Stimulated activated effector memory CD8-positive, alpha-beta T cell treated with anti-CD3 and anti-CD28 coated beads, Interleukin-12 subunit alpha, Interleukin-12 subunit beta, amount 100 ng/mL, for 72 hours (primary cell): ENCODE measurements around the gene RASAL1.

Experiments
- ATAC-seq: fragments of 150-1000 bp; cut with Tn5 transposase; 2 replicates; pipeline ENCODE4 v1.10.0; 2021
- DNase-seq, 2 donors: peaks; one replicate each; pipeline ENCODE4 v3.0.0; 2021 to 2022; ENCODE audit warnings: low spot score in 2 of 2
- H3K27ac Mint-ChIP-seq: one replicate; pipeline ENCODE4 v1.8.0; 2022; ENCODE audit warnings: mild to moderate bottlenecking, mixed read lengths
- H3K36me3 Mint-ChIP-seq: one replicate; pipeline ENCODE4 v1.8.0; 2022; ENCODE audit warnings: mild to moderate bottlenecking, mixed read lengths
- H3K4me1 Mint-ChIP-seq: one replicate; pipeline ENCODE4 v1.8.0; 2022; ENCODE audit warnings: mixed read lengths
- H3K4me3 Mint-ChIP-seq: one replicate; pipeline ENCODE4 v1.8.0; 2022; ENCODE audit warnings: mild to moderate bottlenecking, mixed read lengths
- H3K9me3 Mint-ChIP-seq: one replicate; pipeline ENCODE4 v1.8.0; 2022; ENCODE audit warnings: mixed read lengths

RASAL1 gene

GRCh38 chr12:113135178-113136127 is at the start of gene RASAL1:
RASAL1 (minus strand) TSS chr12:113135761; CDS start chr12:113135462, 299 bp downstream.
- peak within 1 kb of the TSS; percentile 87 for H3K27ac Mint-ChIP-seq
- DNase-seq = peak; percentile 73 to 85
- peak; percentile 87 for ATAC-seq
- peaks cover 24% of the 10 kb centered on the region for H3K4me1 Mint-ChIP-seq
- H3K4me3 Mint-ChIP-seq = peak within 1 kb of the TSS; percentile 82
- no peaks in the 10 kb centered on the region for H3K9me3 Mint-ChIP-seq
- H3K36me3 Mint-ChIP-seq = no peaks in the 10 kb centered on the region

GRCh38 chr12:113184900-113185179 is 49.3 kb upstream of the RASAL1 start:
- peak; percentile 92 for ATAC-seq
- DNase-seq = peak in 1 of 2 donors; percentile 80
- peak overlapping the region; percentile 95 for H3K27ac Mint-ChIP-seq
- H3K9me3 Mint-ChIP-seq = no peaks in the 10 kb centered on the region
- H3K4me1 Mint-ChIP-seq = peaks cover 26% of the 10 kb centered on the region
- peak overlapping the region; percentile 84 for H3K4me3 Mint-ChIP-seq
- peaks cover 64% of the 10 kb centered on the region for H3K36me3 Mint-ChIP-seq

- peak overlapping the region; percentile 84 for H3K4me3 Mint-ChIP-seq
- H3K36me3 Mint-ChIP-seq = peaks cover 64% of the 10 kb centered on the region
- H3K27ac Mint-ChIP-seq = peak overlapping the region; percentile 95
- H3K4me1 Mint-ChIP-seq = peaks cover 23% of the 10 kb centered on the region
- DNase-seq = no peak
- peak; percentile 80 for ATAC-seq
- no peaks in the 10 kb centered on the region for H3K9me3 Mint-ChIP-seq
Measured at GRCh38 chr12:113184098-113184899, 48.7 kb upstream of the RASAL1 start.

- Mint-ChIP-seq H3K36me3 (peaks cover 64% of the 10 kb centered on the region), H3K27ac (peak overlapping the region; percentile 82), H3K4me1 (peaks cover 20% of the 10 kb centered on the region), H3K4me3 (peak overlapping the region; percentile 84), H3K9me3 (no peaks in the 10 kb centered on the region)
- ATAC-seq (no peak), DNase-seq (no peak)
Measured at GRCh38 chr12:113183030-113183589, 47.5 kb upstream of the RASAL1 start.

- H3K4me3 Mint-ChIP-seq = no peak overlapping the region
- no peak for DNase-seq
- ATAC-seq = no peak
- peaks cover 16% of the 10 kb centered on the region for H3K4me1 Mint-ChIP-seq
- H3K36me3 Mint-ChIP-seq = peaks cover 64% of the 10 kb centered on the region
- H3K9me3 Mint-ChIP-seq = no peaks in the 10 kb centered on the region
- H3K27ac Mint-ChIP-seq = no peak overlapping the region
Measured at GRCh38 chr12:113181975-113182374, 46.4 kb upstream of the RASAL1 start.

GRCh38 chr12:113180333-113180732 is 44.8 kb upstream of the RASAL1 start:
- ATAC-seq (no peak), DNase-seq (no peak)
- peaks cover 7% of the 10 kb centered on the region for H3K4me1 Mint-ChIP-seq
- no peak overlapping the region for H3K4me3 Mint-ChIP-seq
- peaks cover 75% of the 10 kb centered on the region for H3K36me3 Mint-ChIP-seq
- no peaks in the 10 kb centered on the region for H3K9me3 Mint-ChIP-seq
- H3K27ac Mint-ChIP-seq = peak overlapping the region; percentile 67

- no peak overlapping the region for H3K4me3 Mint-ChIP-seq
- no peak for ATAC-seq
- H3K27ac Mint-ChIP-seq = no peak overlapping the region
- H3K4me1 Mint-ChIP-seq = peaks cover 15% of the 10 kb centered on the region
- H3K36me3 Mint-ChIP-seq = peaks cover 88% of the 10 kb centered on the region
- no peaks in the 10 kb centered on the region for H3K9me3 Mint-ChIP-seq
- no peak for DNase-seq
Measured at GRCh38 chr12:113179023-113179422, 43.5 kb upstream of the RASAL1 start.

GRCh38 chr12:113174461-113175384 is 39.2 kb upstream of the RASAL1 start:
- Mint-ChIP-seq H3K4me1 (peaks cover 9% of the 10 kb centered on the region), H3K9me3 (no peaks in the 10 kb centered on the region), H3K4me3 (no peak overlapping the region), H3K36me3 (peaks cover 100% of the 10 kb centered on the region), H3K27ac (peak overlapping the region; percentile 27)
- DNase-seq (peak; percentile 83 to 91), ATAC-seq (peak; percentile 79)

- Mint-ChIP-seq H3K4me1 (peaks cover 9% of the 10 kb centered on the region), H3K36me3 (peaks cover 100% of the 10 kb centered on the region), H3K27ac (no peak overlapping the region), H3K9me3 (no peaks in the 10 kb centered on the region), H3K4me3 (no peak overlapping the region)
- ATAC-seq (no peak), DNase-seq (no peak)
Measured at GRCh38 chr12:113173081-113173698, 37.6 kb upstream of the RASAL1 start.

GRCh38 chr12:113172185-113172584 is 36.6 kb upstream of the RASAL1 start:
- DNase-seq (no peak), ATAC-seq (no peak)
- H3K4me1 Mint-ChIP-seq = peaks cover 9% of the 10 kb centered on the region
- no peak overlapping the region for H3K4me3 Mint-ChIP-seq
- peaks cover 100% of the 10 kb centered on the region for H3K36me3 Mint-ChIP-seq
- peak overlapping the region; percentile 82 for H3K27ac Mint-ChIP-seq
- H3K9me3 Mint-ChIP-seq = no peaks in the 10 kb centered on the region

GRCh38 chr12:113171543-113171942 is 36.0 kb upstream of the RASAL1 start:
- ATAC-seq (no peak), DNase-seq (no peak)
- H3K27ac Mint-ChIP-seq = no peak overlapping the region
- no peaks in the 10 kb centered on the region for H3K9me3 Mint-ChIP-seq
- peaks cover 100% of the 10 kb centered on the region for H3K36me3 Mint-ChIP-seq
- no peak overlapping the region for H3K4me3 Mint-ChIP-seq
- peaks cover 9% of the 10 kb centered on the region for H3K4me1 Mint-ChIP-seq

GRCh38 chr12:113170926-113171325 is 35.4 kb upstream of the RASAL1 start:
- Mint-ChIP-seq H3K36me3 (peaks cover 100% of the 10 kb centered on the region), H3K4me3 (no peak overlapping the region), H3K27ac (peak overlapping the region; percentile 67), H3K9me3 (no peaks in the 10 kb centered on the region), H3K4me1 (peaks cover 9% of the 10 kb centered on the region)
- ATAC-seq (no peak), DNase-seq (no peak)

- H3K4me3 Mint-ChIP-seq = no peak overlapping the region
- no peak for ATAC-seq
- H3K4me1 Mint-ChIP-seq = peaks cover 9% of the 10 kb centered on the region
- no peak for DNase-seq
- H3K9me3 Mint-ChIP-seq = no peaks in the 10 kb centered on the region
- peaks cover 100% of the 10 kb centered on the region for H3K36me3 Mint-ChIP-seq
- H3K27ac Mint-ChIP-seq = peak overlapping the region; percentile 67
Measured at GRCh38 chr12:113170457-113170856, 34.9 kb upstream of the RASAL1 start.

GRCh38 chr12:113169697-113170096 is 34.1 kb upstream of the RASAL1 start:
- peaks cover 100% of the 10 kb centered on the region for H3K36me3 Mint-ChIP-seq
- no peak overlapping the region for H3K27ac Mint-ChIP-seq
- no peaks in the 10 kb centered on the region for H3K9me3 Mint-ChIP-seq
- DNase-seq (no peak), ATAC-seq (no peak)
- peaks cover 5% of the 10 kb centered on the region for H3K4me1 Mint-ChIP-seq
- no peak overlapping the region for H3K4me3 Mint-ChIP-seq
